GM21737 (cell line): Measurements from ENCODE around the gene PRKAG3.
"Not testable (repeated sequence)": the region's sequence is repeated elsewhere in the genome, so short reads cannot be mapped to it uniquely, and the experiment has no call there.

Experiments used
- ATAC-seq: cut with Tn5 transposase; IDR thresholded peaks from one replicate; pipeline ENCODE4 v1.9.1; 2021; ENCODE audit warnings: mild to moderate bottlenecking, moderate library complexity; ENCODE audit not compliant: unreplicated experiment

The PRKAG3 gene

GRCh38 chr2:218863021-218863520, 31.5 kb upstream of the PRKAG3 start:
- ATAC-seq = no peak

GRCh38 chr2:218861645-218862318, 30.2 kb upstream of the PRKAG3 start:
- no peak for ATAC-seq

GRCh38 chr2:218860950-218861381, 29.4 kb upstream of the PRKAG3 start:
- ATAC-seq = no peak

DNA sequence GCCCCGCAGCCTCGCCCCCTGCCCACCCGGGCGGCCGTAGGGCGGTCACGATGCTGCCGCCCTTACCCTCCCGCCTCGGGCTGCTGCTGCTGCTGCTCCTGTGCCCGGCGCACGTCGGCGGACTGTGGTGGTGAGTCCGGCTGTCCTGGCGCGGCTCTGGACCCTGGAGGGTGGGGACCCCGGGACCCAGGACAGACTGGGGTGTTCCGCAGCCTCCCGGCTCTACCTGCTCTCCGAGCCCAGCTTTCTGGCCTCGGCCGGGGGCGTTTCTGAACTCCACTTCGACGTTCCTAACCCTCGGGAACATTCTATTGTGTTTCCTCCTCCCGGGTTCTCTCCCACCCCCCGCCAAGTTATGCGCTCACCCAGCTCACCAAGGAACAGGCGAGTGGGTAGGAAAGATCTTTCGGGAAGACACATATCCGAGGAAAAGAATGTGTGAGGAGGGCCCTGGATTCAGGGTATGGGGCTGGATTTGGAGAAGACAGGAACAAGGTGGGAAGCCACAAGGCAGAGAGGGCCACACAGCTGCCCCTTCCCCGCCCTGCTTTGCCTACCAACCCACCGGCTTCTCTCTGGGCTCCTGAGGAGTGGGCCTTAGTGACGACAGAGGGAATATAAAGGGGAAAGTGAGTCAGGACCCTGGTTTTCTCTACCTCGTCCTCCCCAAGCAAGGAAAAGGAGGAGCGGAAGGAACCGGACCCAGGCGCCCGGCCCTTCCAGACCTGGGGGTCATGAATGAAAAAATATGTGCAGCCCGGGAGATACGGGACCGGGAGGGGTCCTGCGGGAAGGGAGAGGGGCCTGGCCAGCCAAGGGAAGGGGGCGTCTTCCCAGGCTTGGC, 28.6 kb upstream of the PRKAG3 start:
- ATAC-seq = no peak

DNA sequence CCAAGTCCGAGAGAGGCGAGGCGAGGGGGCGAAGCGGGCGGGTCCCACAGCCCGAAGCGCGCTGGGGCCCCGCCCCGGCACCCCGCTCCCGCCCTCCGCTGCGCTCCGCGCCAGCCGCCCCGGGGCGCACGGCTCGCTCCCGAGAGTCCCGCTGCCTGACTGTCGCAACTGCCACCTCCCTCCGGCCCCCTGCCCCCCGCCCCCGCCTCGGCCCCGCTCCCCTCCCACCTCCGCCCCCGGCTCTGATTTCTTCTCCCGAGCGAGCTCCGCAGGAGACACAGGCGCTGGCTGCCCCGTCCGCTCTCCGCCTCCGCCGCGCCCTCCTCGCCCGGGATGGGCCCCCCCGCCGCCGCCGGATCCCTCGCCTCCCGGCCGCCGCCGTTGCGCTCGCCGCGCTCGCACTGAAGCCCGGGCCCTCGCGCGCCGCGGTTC, 28.0 kb upstream of the PRKAG3 start, which contains the start of gene WNT6:
WNT6 (plus strand) TSS at position 250 of the 432 bp plus-strand sequence. CDS start 233 bp downstream, outside the sequence.
- ATAC-seq = no peak

GRCh38 chr2:218858671-218859555, 27.3 kb upstream of the PRKAG3 start:
- no peak for ATAC-seq

GRCh38 chr2:218858138-218858445, 26.5 kb upstream of the PRKAG3 start:
- ATAC-seq = no peak

DNA sequence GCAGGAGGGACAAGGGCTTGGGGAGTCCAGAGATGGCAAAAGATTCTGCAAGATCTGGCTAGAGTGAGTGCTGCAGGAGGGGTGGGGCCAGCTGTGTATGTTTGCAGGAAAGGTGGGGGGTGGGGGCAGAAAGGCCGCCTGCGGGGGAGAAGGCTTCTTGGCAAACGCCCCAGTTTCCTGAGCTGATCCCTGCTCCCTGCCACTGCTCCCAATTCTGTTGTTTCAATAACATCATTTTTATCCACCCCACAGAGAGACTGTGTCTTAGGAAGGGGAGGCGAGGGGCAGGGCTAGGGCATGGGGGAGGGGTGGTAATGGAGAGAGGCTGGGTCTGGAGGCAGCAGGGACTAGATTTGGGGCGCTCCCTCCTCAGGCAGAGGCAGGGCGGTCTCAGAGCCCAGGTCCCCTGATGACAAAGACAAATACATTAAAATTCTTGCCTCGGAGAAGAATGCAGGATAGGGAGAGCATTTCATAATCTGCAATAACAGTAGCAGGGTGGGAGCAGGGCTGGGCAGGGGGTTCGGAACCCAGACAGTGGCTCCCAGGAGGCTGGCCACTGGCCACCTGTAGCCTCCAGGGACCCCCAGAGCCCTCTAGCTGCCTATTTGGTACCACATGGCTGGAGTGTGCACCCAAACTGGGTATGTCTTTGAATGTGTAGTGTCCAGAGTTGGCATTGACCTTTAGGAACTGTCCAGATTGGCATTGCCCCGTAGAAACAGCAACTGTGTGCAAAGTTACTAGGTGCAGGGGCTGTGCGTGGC, 26.0 kb upstream of the PRKAG3 start:
- ATAC-seq = no peak

GRCh38 chr2:218856896-218857243, 25.3 kb upstream of the PRKAG3 start:
- ATAC-seq = no peak

DNA sequence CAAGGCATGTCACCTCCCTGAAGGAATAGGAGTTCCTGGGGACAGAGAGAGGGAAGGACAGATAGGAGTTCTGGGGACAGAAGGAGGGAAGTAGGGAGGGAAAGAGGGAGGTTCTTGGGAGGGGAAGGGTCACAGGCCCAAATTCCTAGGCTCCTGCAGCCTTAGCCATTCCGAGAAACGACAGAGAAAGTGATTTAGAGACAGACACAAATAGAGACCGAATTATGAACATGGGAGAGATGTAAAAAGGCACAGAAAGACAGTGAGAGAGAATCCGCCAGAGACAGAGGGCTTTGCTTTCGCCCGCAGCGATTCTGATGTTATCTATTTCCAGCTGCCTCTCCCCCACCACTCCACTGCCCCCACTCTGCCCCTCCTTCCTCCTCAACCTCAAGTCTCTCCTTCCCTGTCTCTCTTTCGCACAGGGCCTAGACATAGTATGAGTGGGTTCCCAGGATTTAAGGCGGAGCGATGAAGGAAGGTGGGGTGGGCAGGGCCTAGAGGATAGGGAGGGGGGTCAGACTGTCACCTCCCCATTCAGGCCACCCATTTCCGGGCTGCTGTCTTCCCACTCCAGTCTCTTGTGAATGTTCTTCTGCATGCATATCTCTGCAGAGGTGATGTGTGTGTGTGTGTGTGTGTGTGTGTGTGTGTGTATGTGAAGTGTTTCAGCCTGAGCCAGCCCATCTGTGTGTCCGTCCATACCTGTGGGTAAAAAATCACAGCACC, 24.7 kb upstream of the PRKAG3 start:
- no peak for ATAC-seq

GRCh38 chr2:218855305-218856166, 23.9 kb upstream of the PRKAG3 start:
- no peak for ATAC-seq

DNA sequence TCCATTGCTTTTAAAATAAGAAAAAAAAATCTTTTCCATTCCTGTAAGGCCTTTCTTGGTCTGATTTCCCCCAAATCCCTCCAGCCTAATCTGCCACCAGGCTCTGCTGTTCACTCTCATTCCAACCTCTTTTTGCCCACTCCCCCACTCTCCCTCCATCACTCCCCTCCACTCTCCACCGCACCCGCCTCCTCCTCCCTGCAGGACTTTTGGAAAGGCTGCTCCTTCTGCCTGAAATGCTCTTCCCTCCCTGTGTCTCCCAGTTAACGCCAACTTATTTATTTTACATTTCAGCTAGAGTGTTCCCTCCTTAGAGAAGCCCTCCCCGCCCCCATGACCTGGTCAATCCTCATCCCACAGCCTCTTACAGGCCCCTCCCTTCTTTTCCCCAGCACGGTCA, 23.3 kb upstream of the PRKAG3 start:
- no peak for ATAC-seq

DNA sequence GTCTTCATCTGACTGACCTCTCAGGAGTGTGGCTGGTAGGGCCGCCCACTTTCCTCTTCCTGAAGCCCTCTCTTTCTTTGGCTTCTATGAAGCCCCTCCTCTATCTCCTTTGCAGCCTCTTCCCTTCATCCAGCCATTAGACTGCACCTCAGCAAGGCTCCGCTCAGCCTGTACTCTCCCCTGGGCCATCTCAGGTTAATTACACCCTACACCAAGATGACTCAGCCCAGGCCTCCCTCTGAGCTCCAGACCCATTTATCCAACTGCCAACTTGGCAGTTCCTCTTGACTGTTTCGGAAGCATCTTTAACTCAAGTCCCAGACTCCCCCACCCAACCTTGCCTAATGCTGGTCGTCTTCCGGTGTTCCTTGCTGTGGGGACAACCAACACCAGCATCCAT, 22.2 kb upstream of the PRKAG3 start:
- no peak for ATAC-seq

DNA sequence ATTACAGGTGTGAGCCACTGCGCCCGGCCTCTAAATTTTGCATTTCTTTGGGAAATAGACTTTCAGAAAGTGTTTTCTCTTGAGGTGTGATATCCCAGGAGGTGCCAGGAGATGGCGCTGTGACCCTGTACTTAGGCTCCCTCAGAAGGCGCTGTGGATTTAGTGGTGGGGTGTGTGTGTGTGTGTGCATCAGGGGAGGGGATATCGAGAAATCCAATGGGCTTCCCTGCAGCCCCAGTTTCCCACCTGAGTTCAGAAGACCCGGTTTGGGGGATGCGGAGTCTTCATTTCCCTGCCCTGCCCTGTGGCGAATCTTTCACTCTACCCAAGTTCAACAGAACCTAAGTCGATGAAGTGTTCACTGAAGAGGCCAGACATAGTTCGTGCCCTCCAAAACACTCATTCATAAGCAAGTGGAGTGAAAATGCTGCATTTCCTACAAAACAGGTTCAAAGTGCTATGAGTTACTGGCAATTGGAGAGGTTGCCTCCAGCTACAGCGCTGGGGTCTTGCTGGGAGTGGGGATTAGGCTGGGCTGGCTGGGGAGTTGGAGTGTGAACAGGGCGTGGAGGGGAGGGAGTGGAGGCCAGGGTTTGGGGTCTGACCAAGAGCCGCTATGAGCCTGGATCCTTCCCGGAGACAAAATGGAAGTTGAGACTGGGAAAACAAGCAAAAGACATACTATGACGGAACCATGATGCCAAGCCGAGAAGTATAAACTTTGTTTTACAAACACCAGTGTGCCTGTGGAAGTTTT, 21.5 kb upstream of the PRKAG3 start:
- ATAC-seq = no peak

DNA sequence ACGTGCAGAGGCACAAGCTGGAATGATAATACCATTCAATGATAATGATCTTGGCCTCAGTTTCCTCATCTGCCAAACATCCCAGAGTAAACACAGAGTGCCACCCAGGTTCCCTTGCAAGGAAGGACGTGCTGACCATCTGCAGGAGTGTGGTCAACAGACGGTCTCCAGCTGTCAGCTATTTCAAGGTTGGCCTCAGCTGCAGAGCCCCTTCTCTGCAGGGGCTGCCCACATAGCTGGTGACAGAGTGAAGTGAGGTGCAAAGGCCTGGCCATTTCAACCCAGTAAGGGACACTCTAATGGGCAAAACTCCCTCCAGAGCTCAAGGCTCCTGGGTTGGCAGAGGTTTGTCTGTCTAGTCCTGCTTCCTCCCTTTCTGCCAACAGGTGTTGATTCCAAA, 19.7 kb upstream of the PRKAG3 start:
- ATAC-seq = no peak

GRCh38 chr2:218850796-218851195, 19.2 kb upstream of the PRKAG3 start:
- ATAC-seq = no peak

GRCh38 chr2:218849721-218850120, 18.1 kb upstream of the PRKAG3 start:
- ATAC-seq = no peak

GRCh38 chr2:218846963-218847362, 15.4 kb upstream of the PRKAG3 start:
- not testable (repeated sequence) for ATAC-seq
